Spleen (tissue), 11 donors: ENCODE data around the gene DNAL4. TPM values are rescaled to one million over a fixed set of nuclear protein-coding genes. Genes with fewer than 3 reads are reported as not detected.

Source experiments
- DNase-seq: peaks from one replicate; pipeline ENCODE4 v3.0.0-alpha.2; 2020
- H3K27ac ChIP-seq, 8 donors: fragments of 200-600 bp; sonication (generic) in 7 of 8; 1 replicate in 4 of 8; 2 replicates in 4 of 8; pipeline versions ENCODE4 v1.5.0 to v1.8.0; 2016 to 2021; ENCODE audit warnings: inconsistent platforms in 4 of 8, mild to moderate bottlenecking in 4 of 8, moderate library complexity in 1 of 8
- H3K27me3 ChIP-seq, 7 donors: fragments of 200-600 bp; sonication (generic) in 6 of 7; replicated peaks in 1 of 7; 1 replicate in 4 of 7; 2 replicates in 3 of 7; pipeline versions ENCODE4 v1.5.0 to v1.8.0; 2016 to 2021; ENCODE audit warnings: inconsistent platforms in 3 of 7, mild to moderate bottlenecking in 1 of 7
- H3K36me3 ChIP-seq, 6 donors: fragments of 200-600 bp; sonication (generic) in 5 of 6; 1 replicate in 4 of 6; 2 replicates in 2 of 6; pipeline versions ENCODE4 v1.5.0 to v1.8.0; 2016 to 2021; ENCODE audit warnings: inconsistent platforms in 2 of 6
- H3K4me1 ChIP-seq, 6 donors: fragments of 200-600 bp; sonication (generic) in 5 of 6; 1 replicate in 3 of 6; 2 replicates in 3 of 6; pipeline versions ENCODE4 v1.5.0 to v1.8.0; 2016 to 2021; ENCODE audit warnings: inconsistent platforms in 3 of 6
- H3K4me3 ChIP-seq, 8 donors: fragments of 200-600 bp; sonication (generic) in 7 of 8; 1 replicate in 4 of 8; 2 replicates in 4 of 8; pipeline versions ENCODE4 v1.5.0 to v1.8.0; 2016 to 2021; ENCODE audit warnings: inconsistent platforms in 4 of 8, mild to moderate bottlenecking in 4 of 8, moderate library complexity in 2 of 8
- H3K9me3 ChIP-seq, 8 donors: fragments of 200-600 bp; sonication (generic) in 7 of 8; 1 replicate in 4 of 8; 2 replicates in 4 of 8; pipeline versions ENCODE4 v1.5.0 to v1.8.0; 2016 to 2021; ENCODE audit warnings: inconsistent platforms in 4 of 8
- POLR2A ChIP-seq, 3 donors: fragments of 450-650 bp; IDR thresholded peaks; one replicate each; pipeline ENCODE4 v1.5.1; 2017; ENCODE audit warnings: antibody characterized with exemption in 3 of 3, mild to moderate bottlenecking in 1 of 3
- POLR2AphosphoS5 ChIP-seq, 3 donors: sonication (generic); formaldehyde crosslinking; IDR thresholded peaks; one replicate each; pipeline ENCODE4 v1.5.1; 2017; ENCODE audit warnings: antibody characterized with exemption in 3 of 3
- WGBS, 5 donors: extraction: QIAGEN DNeasy Blood & Tissue Kit in 3 of 5; methylation state at CpG; one replicate each; pipeline versions ENCODE4 v1.1.5 to v1.1.7; 2013 to 2018; 5-methylcytosine and 5-hydroxymethylcytosine counted together
- intact Hi-C: fragments of 100-400 bp; cut with DNase I; formaldehyde crosslinking; loops from one replicate; pipeline ENCODE4 v1.15.0; 2023; ENCODE audit warnings: low total_unique reads
- polyA plus RNA-seq, 3 donors: library from polyadenylated mRNA; stranded (reverse); fragments of 200-250 nt; gene quantifications; one replicate each; pipeline ENCODE4 v1.2.1, GENCODE V29; 2013
- total RNA-seq, 7 donors: library from RNA; depleted of rRNA in 3 of 7; stranded (reverse); fragments of >200 nt in 3 of 7; fragmentation: NEBNext Ultra II Directional in 4 of 7; extraction: Animal tissue kit (Norgen Biotek cat#: 25700) in 4 of 7; gene quantifications; one replicate each; pipeline versions ENCODE4 v1.1.0 to v1.2.1, GENCODE V29; 2016 to 2021
- TF ChIP-seq, protein P1 (sequence below), 11 experiments: fragments of 200-600 bp in 7 of 11; fragments of 450-650 bp in 4 of 11; sonication (generic) in 4 of 11; IDR thresholded peaks in 8 of 11; conservative IDR thresholded peaks in 3 of 11; 1 replicate in 7 of 11; 2 replicates in 4 of 11; pipeline versions ENCODE4 v1.4.0 to v1.8.0; 2016 to 2021; ENCODE audit warnings: antibody characterized with exemption in 11 of 11, inconsistent platforms in 4 of 11, mild to moderate bottlenecking in 1 of 11
- donor health status: healthy with polysubstance abuse.
- donor health status: DM: no; HTN: no; CAD: no; lungs with moderate emphysema.
- donor health status: DM: no; HTN: no; CAD: no.
- donor health status: Bipolar disorder and iron deficiency.
- donor health status: healthy.
- donor health status: DM: no; HTN: no; CAD: no.
- donor health status: DM: yes; HTN: yes; CAD: no.

The DNAL4 gene
- total and polyA plus RNA-seq, 10 donors, result 8.6 to 17.6 (median 12.5) TPM

DNA sequence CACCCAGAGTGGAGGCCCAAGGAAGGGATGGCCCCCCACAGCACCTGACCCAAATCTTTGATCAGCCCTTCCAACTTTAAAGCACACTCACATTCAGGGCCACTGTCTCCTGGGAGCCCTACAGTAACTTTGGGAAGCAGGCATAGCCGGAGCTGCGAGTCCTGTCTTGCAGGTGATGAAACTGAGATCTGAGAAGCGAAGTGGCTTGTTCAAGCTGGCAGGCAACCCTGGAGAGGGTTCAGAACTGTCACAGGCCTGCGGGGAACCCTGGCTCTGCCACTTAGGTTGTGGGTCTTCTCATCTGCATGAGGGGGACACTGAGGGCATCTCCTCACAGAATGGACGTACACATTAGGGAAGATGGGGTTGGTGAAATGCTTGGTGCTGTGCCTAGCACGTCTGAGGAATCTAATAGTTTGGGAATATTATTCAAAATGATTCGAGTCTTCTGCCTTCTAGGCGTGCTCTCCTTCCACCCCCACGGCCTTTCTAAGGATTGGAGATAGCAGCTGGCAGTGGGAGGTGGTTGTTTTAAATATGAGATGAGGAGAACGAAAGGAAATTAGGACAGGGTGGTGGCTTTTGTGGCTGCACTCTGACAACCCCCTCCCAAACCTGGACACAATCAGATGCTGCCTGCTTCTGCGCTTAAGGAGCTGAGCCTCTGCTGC, 19.3 kb downstream of the DNAL4 start:
- Histone ChIP-seq H3K4me3 (no peak overlapping the region), H3K9me3 (no peaks in the 10 kb centered on the region), H3K27me3 (no peaks in the 10 kb centered on the region), H3K27ac (no peak overlapping the region), H3K4me1 (peaks cover 0 to 15% (median 3%) of the 10 kb centered on the region in 6 donors), H3K36me3 (peaks cover 0 to 22% (median 4%) of the 10 kb centered on the region in 6 donors)
- TF ChIP-seq, protein P1, sequence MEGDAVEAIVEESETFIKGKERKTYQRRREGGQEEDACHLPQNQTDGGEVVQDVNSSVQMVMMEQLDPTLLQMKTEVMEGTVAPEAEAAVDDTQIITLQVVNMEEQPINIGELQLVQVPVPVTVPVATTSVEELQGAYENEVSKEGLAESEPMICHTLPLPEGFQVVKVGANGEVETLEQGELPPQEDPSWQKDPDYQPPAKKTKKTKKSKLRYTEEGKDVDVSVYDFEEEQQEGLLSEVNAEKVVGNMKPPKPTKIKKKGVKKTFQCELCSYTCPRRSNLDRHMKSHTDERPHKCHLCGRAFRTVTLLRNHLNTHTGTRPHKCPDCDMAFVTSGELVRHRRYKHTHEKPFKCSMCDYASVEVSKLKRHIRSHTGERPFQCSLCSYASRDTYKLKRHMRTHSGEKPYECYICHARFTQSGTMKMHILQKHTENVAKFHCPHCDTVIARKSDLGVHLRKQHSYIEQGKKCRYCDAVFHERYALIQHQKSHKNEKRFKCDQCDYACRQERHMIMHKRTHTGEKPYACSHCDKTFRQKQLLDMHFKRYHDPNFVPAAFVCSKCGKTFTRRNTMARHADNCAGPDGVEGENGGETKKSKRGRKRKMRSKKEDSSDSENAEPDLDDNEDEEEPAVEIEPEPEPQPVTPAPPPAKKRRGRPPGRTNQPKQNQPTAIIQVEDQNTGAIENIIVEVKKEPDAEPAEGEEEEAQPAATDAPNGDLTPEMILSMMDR (IDR thresholded peaks at IDR 0.05 in 8 of 11, conservative IDR thresholded peaks at IDR 0.05 in 3 of 11), result no peak
- TF ChIP-seq POLR2A (IDR thresholded peaks at IDR 0.05), result no peak
- TF ChIP-seq POLR2AphosphoS5 (IDR thresholded peaks at IDR 0.05), result no peak
- 76 to 86% (median 80%) methylated on average over 11 of the region's 11 CpGs for WGBS, 5 donors
- intact Hi-C loops, result no loop called here
- no peak for DNase-seq

DNA sequence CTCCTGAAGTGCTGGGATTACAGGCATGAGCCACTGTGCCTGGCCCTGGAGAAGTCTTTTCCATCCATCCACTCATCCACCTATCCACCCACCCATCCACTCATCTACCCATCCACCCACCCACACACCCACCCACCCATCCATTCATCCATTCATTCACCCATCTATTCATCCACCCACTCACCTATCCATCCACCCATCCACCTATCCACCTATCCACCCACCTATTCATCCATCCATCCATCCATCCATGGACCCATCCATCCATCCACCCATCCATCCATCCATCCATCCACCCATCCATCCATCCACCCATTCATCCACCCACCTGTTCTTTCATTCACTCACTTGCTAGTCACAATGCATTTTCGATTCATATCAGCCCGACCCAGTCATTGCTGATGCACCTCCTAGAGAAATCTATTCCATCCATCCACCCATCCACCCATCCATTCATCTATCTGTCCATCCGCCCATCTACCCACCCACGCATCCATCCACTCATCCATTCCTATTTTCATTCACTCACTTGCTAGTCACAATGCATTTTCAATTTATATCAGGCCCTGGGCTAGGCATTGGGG, 20.5 kb downstream of the DNAL4 start:
- no peaks in the 10 kb centered on the region for H3K9me3 ChIP-seq
- 90 to 97% (median 95%) methylated on average over 4 of the region's 4 CpGs for WGBS, 5 donors
- H3K4me1 ChIP-seq, result peaks cover 0 to 23% (median 11%) of the 10 kb centered on the region in 6 donors
- no peak for TF ChIP-seq POLR2A (IDR thresholded peaks at IDR 0.05)
- TF ChIP-seq, protein P1 (IDR thresholded peaks at IDR 0.05 in 8 of 11, conservative IDR thresholded peaks at IDR 0.05 in 3 of 11), result no peak
- TF ChIP-seq POLR2AphosphoS5 (IDR thresholded peaks at IDR 0.05), result no peak
- H3K36me3 ChIP-seq, result peaks cover 0 to 10% (median 0%) of the 10 kb centered on the region in 6 donors
- no peak for DNase-seq
- no peaks in the 10 kb centered on the region for H3K27me3 ChIP-seq
- intact Hi-C loops, result no loop called here
- H3K27ac ChIP-seq, result no peak overlapping the region
- H3K4me3 ChIP-seq, result no peak overlapping the region

DNA sequence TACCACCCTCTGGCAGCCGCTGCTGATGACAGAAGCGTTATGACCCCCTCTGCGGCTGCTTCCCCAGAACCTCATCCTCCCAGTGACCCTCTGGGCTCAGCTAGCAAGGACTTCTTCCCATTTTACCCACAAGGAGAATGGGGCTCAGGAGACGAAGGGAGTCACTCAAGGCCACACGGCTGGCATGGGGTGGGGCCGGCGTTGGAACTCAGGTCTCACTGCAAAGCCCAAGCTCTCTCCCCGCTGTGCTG, 21.4 kb downstream of the DNAL4 start:
- H3K9me3 ChIP-seq, result no peaks in the 10 kb centered on the region
- H3K27ac ChIP-seq, result no peak overlapping the region
- no peak overlapping the region for H3K4me3 ChIP-seq
- H3K27me3 ChIP-seq, result no peaks in the 10 kb centered on the region
- peaks cover 0 to 6% (median 0%) of the 10 kb centered on the region in 6 donors for H3K36me3 ChIP-seq
- 79 to 91% (median 82%) methylated on average over 8 of the region's 8 CpGs for WGBS, 5 donors
- intact Hi-C loops, result no loop called here
- H3K4me1 ChIP-seq, result peaks cover 0 to 23% (median 12%) of the 10 kb centered on the region in 6 donors
- TF ChIP-seq, protein P1 (IDR thresholded peaks at IDR 0.05 in 8 of 11, conservative IDR thresholded peaks at IDR 0.05 in 3 of 11), result no peak
- TF ChIP-seq POLR2A (IDR thresholded peaks at IDR 0.05) (no peak), POLR2AphosphoS5 (IDR thresholded peaks at IDR 0.05) (no peak)
- DNase-seq, result no peak

DNA sequence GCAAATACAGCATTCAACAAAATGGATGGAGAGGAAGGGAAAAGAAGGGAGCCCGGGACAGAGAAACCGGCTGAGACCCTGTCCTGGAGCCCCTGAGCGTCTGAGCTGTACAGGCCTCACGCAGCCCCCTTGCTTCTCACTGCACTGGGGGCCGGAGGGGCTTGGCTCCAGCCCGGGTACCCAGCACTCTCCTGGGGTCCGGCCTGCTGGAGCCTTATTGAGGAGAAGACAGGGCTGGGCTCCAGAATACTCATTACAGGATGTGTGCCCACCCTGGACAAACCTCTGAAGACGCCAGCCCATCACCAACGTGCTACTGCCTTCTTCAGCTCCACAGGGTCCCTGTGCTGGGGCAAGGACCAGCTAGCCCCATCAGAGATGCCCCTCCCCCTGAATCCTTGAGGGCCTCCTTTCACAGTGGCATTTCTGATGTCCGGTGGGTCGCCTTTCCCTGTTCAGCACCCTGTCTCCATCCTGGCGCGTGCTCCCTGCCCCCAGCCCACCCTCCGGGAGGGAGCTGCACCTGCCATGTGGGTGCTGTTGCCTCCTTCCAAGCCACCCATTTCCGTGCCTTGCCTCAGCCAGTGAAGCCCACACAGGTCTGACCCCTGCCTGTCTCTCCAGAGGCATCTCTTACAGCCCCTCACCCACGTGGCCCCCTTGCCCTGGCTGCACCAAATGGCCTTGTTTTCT, 23.5 kb downstream of the DNAL4 start:
- 90 to 96% (median 92%) methylated on average over 15 to 16 of the region's 16 CpGs for WGBS, 5 donors
- intact Hi-C loops, result no loop called here
- no peaks in the 10 kb centered on the region for H3K9me3 ChIP-seq
- no peak overlapping the region for H3K4me3 ChIP-seq
- peaks cover 0 to 20% (median 11%) of the 10 kb centered on the region in 6 donors for H3K4me1 ChIP-seq
- no peaks in the 10 kb centered on the region for H3K36me3 ChIP-seq
- TF ChIP-seq POLR2A (IDR thresholded peaks at IDR 0.05) (no peak), POLR2AphosphoS5 (IDR thresholded peaks at IDR 0.05) (no peak)
- TF ChIP-seq, protein P1 (IDR thresholded peaks at IDR 0.05 in 8 of 11, conservative IDR thresholded peaks at IDR 0.05 in 3 of 11), result no peak
- H3K27me3 ChIP-seq, result no peaks in the 10 kb centered on the region
- no peak for DNase-seq
- no peak overlapping the region for H3K27ac ChIP-seq
